ENCODE data around the gene LAMA5.

The LAMA5 gene

GRCh38 chr20:62359491-62360121, 7.5 kb downstream of the LAMA5 start:
- FAIRE-seq (peak; percentile 13), DNase-seq (ENCODE audit: low spot score) (no peak)

GRCh38 chr20:62359043-62359490, 8.0 kb downstream of the LAMA5 start:
- no peak for FAIRE-seq
- no peak for DNase-seq (ENCODE audit: low spot score)

- peak; percentile 72 for FAIRE-seq
- DNase-seq (ENCODE audit: low spot score) = no peak
Measured at GRCh38 chr20:62358171-62359042, 8.7 kb downstream of the LAMA5 start.

- DNase-seq (ENCODE audit: low spot score) = no peak
- FAIRE-seq = peak; percentile 13
Measured at GRCh38 chr20:62357681-62358080, 9.4 kb downstream of the LAMA5 start.

GRCh38 chr20:62357187-62357667, 9.9 kb downstream of the LAMA5 start:
- peak; percentile 98 for FAIRE-seq
- DNase-seq (ENCODE audit: low spot score) = peak; percentile 92

- FAIRE-seq = no peak
- DNase-seq (ENCODE audit: low spot score) = no peak
Measured at GRCh38 chr20:62356589-62357186, 10.4 kb downstream of the LAMA5 start.

- FAIRE-seq = peak; percentile 74
Measured at GRCh38 chr20:62355878-62356588, 11.1 kb downstream of the LAMA5 start.

GRCh38 chr20:62355516-62355877, 11.6 kb downstream of the LAMA5 start:
- FAIRE-seq = peak; percentile 94
- DNase-seq (ENCODE audit: low spot score) = peak; percentile 81

More at GRCh38 chr20:62355878-62356588, 11.1 kb downstream of the LAMA5 start:
- DNase-seq (ENCODE audit: low spot score) = no peak

- DNase-seq (ENCODE audit: low spot score) = no peak
- FAIRE-seq = no peak
Measured at GRCh38 chr20:62354811-62355341, 12.2 kb downstream of the LAMA5 start.

GRCh38 chr20:62354031-62354808, 12.9 kb downstream of the LAMA5 start:
- FAIRE-seq = no peak
- DNase-seq (ENCODE audit: low spot score) = no peak

- FAIRE-seq = no peak
- DNase-seq (ENCODE audit: low spot score) = no peak
Measured at GRCh38 chr20:62353289-62354030, 13.7 kb downstream of the LAMA5 start.

GRCh38 chr20:62352402-62353288, 14.5 kb downstream of the LAMA5 start:
- FAIRE-seq (no peak), DNase-seq (ENCODE audit: low spot score) (no peak)

- no peak for DNase-seq (ENCODE audit: low spot score)
- peak; percentile 85 for FAIRE-seq
Measured at GRCh38 chr20:62351469-62352401, 15.4 kb downstream of the LAMA5 start.

- FAIRE-seq (peak; percentile 63), DNase-seq (ENCODE audit: low spot score) (no peak)
Measured at GRCh38 chr20:62350629-62351422, 16.3 kb downstream of the LAMA5 start.

- DNase-seq (ENCODE audit: low spot score) (peak; percentile 90), FAIRE-seq (no peak)
Measured at GRCh38 chr20:62350098-62350628, 16.9 kb downstream of the LAMA5 start.

GRCh38 chr20:62349556-62350097, 17.5 kb downstream of the LAMA5 start:
- DNase-seq (ENCODE audit: low spot score) (peak; percentile 76), FAIRE-seq (peak; percentile 99)
